ENCODE results near the gene SLC2A6.

GRCh38 chr9:133468777-133469421 is 10.0 kb downstream of the SLC2A6 start:
- TF ChIP-seq SUZ12 (IDR thresholded peaks at IDR 0.05; ENCODE audit: low read length), result no peak
- TF ChIP-seq USF2 (IDR thresholded peaks at IDR 0.05; ENCODE audit: low read length), result no peak
- no peak for TF ChIP-seq PHF8 (conservative IDR thresholded peaks at IDR 0.05; ENCODE audit: low read depth, low read length)
- TF ChIP-seq HDAC2 (IDR thresholded peaks at IDR 0.05; ENCODE audit: borderline replicate concordance in 1 of 2, low read depth in 2 of 2, low read length in 2 of 2), result no peak
- TF ChIP-seq CTCF (IDR thresholded peaks at IDR 0.05; ENCODE audit: control extremely low read depth in 1 of 3, insufficient read depth in 1 of 3, low read depth in 1 of 3, low read length in 3 of 3), result no peak
- no peak for TF ChIP-seq GABPA (IDR thresholded peaks at IDR 0.05; ENCODE audit: borderline replicate concordance, insufficient read depth, low read length)
- no peak for TF ChIP-seq EP300 (IDR thresholded peaks at IDR 0.05; ENCODE audit: borderline replicate concordance in 1 of 2, low read depth in 2 of 2, low read length in 2 of 2)
- no peak for TF ChIP-seq EZH2 (IDR thresholded peaks at IDR 0.05; ENCODE audit: low read depth, low read length, severe bottlenecking)
- TF ChIP-seq TBP (IDR thresholded peaks at IDR 0.05; ENCODE audit: low read depth, low read length), result no peak
- TF ChIP-seq CREB1 (IDR thresholded peaks at IDR 0.05), result no peak
- no peak for TF ChIP-seq SRF (IDR thresholded peaks at IDR 0.05; ENCODE audit: low read depth, low read length)
